Endothelial cell of umbilical vein (primary cell): ENCODE measurements around the gene PXK. TPM values are rescaled to one million over a fixed set of nuclear protein-coding genes. Genes with fewer than 3 reads are reported as not detected.

Experiments used
- BruUV-seq: library from RNA; stranded (reverse); fragments of 400-500 nt; replicated peaks from 2 replicates; lab custom pipeline; 2021; lab: Mats Ljungman, UMichigan
- CTCF ChIA-PET: fragments of 300-600, 350-600 bp; sonication (Branson Sonifier 250); formaldehyde crosslinking; loops from one replicate; lab custom pipeline; 2021; ENCODE audit warnings: antibody characterized with exemption, inconsistent platforms; lab: Charles Lee
- POLR2A ChIA-PET: fragments of 300-600, 350-600 bp; sonication (Branson Sonifier 250); formaldehyde crosslinking; loops from one replicate; lab custom pipeline; 2021; ENCODE audit warnings: antibody characterized with exemption, inconsistent platforms; lab: Charles Lee
- DNase-seq: peaks from one replicate; pipeline ENCODE4 v3.0.0-alpha.2; 2011; ENCODE audit warnings: low read depth, low spot score
- FAIRE-seq: peaks from 2 replicates; lab custom pipeline; 2011; peaks lifted over from hg19 to GRCh38; lab: Jason Lieb, UNC
- H2AFZ ChIP-seq: 2 replicates; pipeline ENCODE4 v1.6.0; 2012; ENCODE audit warnings: low read depth, low read length, control low read depth, inconsistent platforms
- H3K27ac ChIP-seq: 2 replicates; pipeline ENCODE4 v1.5.1; 2011; ENCODE audit warnings: low read depth, mild to moderate bottlenecking, control low read depth, low read length, moderate library complexity; ENCODE audit not compliant: insufficient read depth
- H3K27me3 ChIP-seq, 2 experiments: 2 replicates each; pipeline versions ENCODE4 v1.6.0 to v1.6.1; 2011; ENCODE audit warnings: low read length in 2 of 2, mixed read lengths in 1 of 2; ENCODE audit not compliant: control insufficient read depth in 2 of 2, insufficient read depth in 2 of 2
- H3K36me3 ChIP-seq, 2 experiments: 2 replicates in 1 of 2; 3 replicates in 1 of 2; pipeline ENCODE4 v1.5.1; 2011; ENCODE audit warnings: low read length in 2 of 2, mild to moderate bottlenecking in 1 of 2, moderate library complexity in 1 of 2; ENCODE audit not compliant: control insufficient read depth in 2 of 2, insufficient read depth in 2 of 2; ENCODE audit errors: extremely low read depth in 1 of 2
- H3K4me1 ChIP-seq: 3 replicates; pipeline ENCODE4 v1.5.1; 2011; ENCODE audit warnings: mild to moderate bottlenecking, low read length; ENCODE audit not compliant: control insufficient read depth, insufficient read depth; ENCODE audit errors: extremely low read depth
- H3K4me2 ChIP-seq: 2 replicates; pipeline ENCODE4 v1.6.1; 2011; ENCODE audit warnings: low read length, control low read depth, mixed read lengths; ENCODE audit not compliant: insufficient read depth
- H3K4me3 ChIP-seq, 3 experiments: fragments of 200-600 bp in 1 of 3; sonication (generic), shearing (Covaris generic) in 1 of 3; replicated peaks in 1 of 3; 2 replicates each; pipeline ENCODE4 v1.5.1; 2011 to 2016; ENCODE audit warnings: control low read depth in 3 of 3, low read length in 3 of 3, mild to moderate bottlenecking in 2 of 3, inconsistent platforms in 1 of 3, low read depth in 1 of 3, moderate library complexity in 1 of 3; ENCODE audit not compliant: insufficient read depth in 1 of 3
- H3K79me2 ChIP-seq: 2 replicates; pipeline ENCODE4 v1.6.0; 2012; ENCODE audit warnings: low read length, inconsistent platforms; ENCODE audit not compliant: control insufficient read depth, insufficient read depth
- H3K9ac ChIP-seq: replicated peaks from 2 replicates; pipeline ENCODE3; 2011; ENCODE audit warnings: low read length, control low read depth; ENCODE audit not compliant: insufficient read depth; ENCODE audit errors: extremely low read depth
- H3K9me1 ChIP-seq: replicated peaks from 3 replicates; pipeline ENCODE4 v1.6.0; 2011; ENCODE audit warnings: mild to moderate bottlenecking, low read length; ENCODE audit not compliant: control insufficient read depth, insufficient read depth; ENCODE audit errors: extremely low read depth
- H3K9me3 ChIP-seq: replicated peaks from 2 replicates; pipeline ENCODE4 v1.5.1; 2012; ENCODE audit warnings: low read length, inconsistent platforms; ENCODE audit not compliant: control insufficient read depth, insufficient read depth
- H4K20me1 ChIP-seq: replicated peaks from 2 replicates; pipeline ENCODE3; 2011; ENCODE audit warnings: mild to moderate bottlenecking, low read length; ENCODE audit not compliant: control insufficient read depth, insufficient read depth; ENCODE audit errors: extremely low read depth
- EZH2 ChIP-seq: IDR thresholded peaks from 2 replicates; pipeline ENCODE4 v1.6.1; 2012; ENCODE audit warnings: borderline replicate concordance, low read depth, mild to moderate bottlenecking, moderate library complexity, low read length, inconsistent platforms; ENCODE audit not compliant: severe bottlenecking
- FOS ChIP-seq: IDR thresholded peaks from 2 replicates; pipeline ENCODE4 v1.6.1; 2011; ENCODE audit warnings: mild to moderate bottlenecking, low read length, moderate library complexity, borderline replicate concordance; ENCODE audit not compliant: insufficient read depth
- GATA2 ChIP-seq: IDR thresholded peaks from 2 replicates; pipeline ENCODE4 v1.7.0; 2011; ENCODE audit warnings: low read depth, mild to moderate bottlenecking, moderate library complexity, mixed read lengths, low read length; ENCODE audit not compliant: insufficient read length, insufficient read depth
- JUN ChIP-seq: IDR thresholded peaks from 2 replicates; pipeline ENCODE4 v1.6.1; 2011; ENCODE audit warnings: borderline replicate concordance, low read depth; ENCODE audit not compliant: insufficient read length, insufficient read depth
- MYC ChIP-seq: IDR thresholded peaks from one replicate; pipeline ENCODE4 v1.6.1; 2011; ENCODE audit warnings: mild to moderate bottlenecking, low read depth, low read length
- POLR2A ChIP-seq: IDR thresholded peaks from 2 replicates; pipeline ENCODE4 v1.6.1; 2012; ENCODE audit warnings: low read depth, mild to moderate bottlenecking, control low read depth, low read length
- POLR2AphosphoS5 ChIP-seq: IDR thresholded peaks from 2 replicates; pipeline ENCODE4 v1.6.1; 2012; ENCODE audit warnings: low read depth, mild to moderate bottlenecking, control low read depth, low read length, moderate library complexity; ENCODE audit not compliant: insufficient read depth
- dilution Hi-C: fragments of 300-500 bp; cut with MboI; formaldehyde crosslinking; loops from one replicate; pipeline ENCODE4 v1.15.0; 2019; ENCODE audit warnings: low sequenced_read_pairs; ENCODE audit not compliant: extremely low pct_ligation_motif_present
- intact Hi-C: fragments of 100-400 bp; cut with micrococcal nuclease; formaldehyde crosslinking; loops from one replicate; pipeline ENCODE4 v1.10.0; 2022
- polyA plus RNA-seq, 4 experiments: library from polyadenylated mRNA; depleted of rRNA in 3 of 4; stranded (reverse) in 3 of 4; unstranded in 1 of 4; fragments of >200 nt; gene quantifications; 2 replicates each; pipeline versions ENCODE4 v1.2.1 to v1.2.3, GENCODE V29; 2011 to 2012; ENCODE audit warnings: missing spikeins in 1 of 4
- total RNA-seq: library from RNA; stranded (reverse); gene quantifications from 2 replicates; pipeline ENCODE4 v1.2.3, GENCODE V29; 2021
- TF ChIP-seq, protein P1 (sequence below), 2 donors: IDR thresholded peaks; 1 replicate in 1 of 2; 2 replicates in 1 of 2; pipeline ENCODE4 v1.5.1; 2011; ENCODE audit warnings: low read length in 2 of 2, mild to moderate bottlenecking in 2 of 2, moderate library complexity in 2 of 2, control low read depth in 1 of 2, inconsistent platforms in 1 of 2, low read depth in 1 of 2; ENCODE audit not compliant: insufficient read depth in 1 of 2; ENCODE audit errors: extremely low read depth in 1 of 2
- TF ChIP-seq, protein P2 (sequence below): IDR thresholded peaks from 2 replicates; pipeline ENCODE4 v1.6.1; 2011; ENCODE audit not compliant: insufficient read depth, insufficient read length

The PXK gene
- total and polyA plus RNA-seq, 2 donors (not counting 3 experiments of a cell fraction or from before 2014, with no cell fraction given) = 11.3 to 14.6 TPM

- Histone ChIP-seq H3K4me2 (no peak overlapping the region), H3K9ac (no peak overlapping the region), H3K79me2 (no peaks in the 10 kb centered on the region), H3K4me3 (no peak overlapping the region), H4K20me1 (no peaks in the 10 kb centered on the region), H3K4me1 (no peaks in the 10 kb centered on the region), H3K27ac (no peak overlapping the region), H3K27me3 (peaks cover 6 to 12% of the 10 kb centered on the region in 2 experiments), H3K36me3 (no peaks in the 10 kb centered on the region), H3K9me1 (no peaks in the 10 kb centered on the region), H3K9me3 (no peaks in the 10 kb centered on the region), H2AFZ (no peak overlapping the region)
- POLR2A ChIA-PET = no interaction called here
- FAIRE-seq = no peak
- CTCF ChIA-PET = no interaction called here
- DNase-seq = no peak
- BruUV-seq = no TSS peak
- dilution Hi-C loops (no loop called here), intact Hi-C loops (no loop called here)
- TF ChIP-seq, protein P1, sequence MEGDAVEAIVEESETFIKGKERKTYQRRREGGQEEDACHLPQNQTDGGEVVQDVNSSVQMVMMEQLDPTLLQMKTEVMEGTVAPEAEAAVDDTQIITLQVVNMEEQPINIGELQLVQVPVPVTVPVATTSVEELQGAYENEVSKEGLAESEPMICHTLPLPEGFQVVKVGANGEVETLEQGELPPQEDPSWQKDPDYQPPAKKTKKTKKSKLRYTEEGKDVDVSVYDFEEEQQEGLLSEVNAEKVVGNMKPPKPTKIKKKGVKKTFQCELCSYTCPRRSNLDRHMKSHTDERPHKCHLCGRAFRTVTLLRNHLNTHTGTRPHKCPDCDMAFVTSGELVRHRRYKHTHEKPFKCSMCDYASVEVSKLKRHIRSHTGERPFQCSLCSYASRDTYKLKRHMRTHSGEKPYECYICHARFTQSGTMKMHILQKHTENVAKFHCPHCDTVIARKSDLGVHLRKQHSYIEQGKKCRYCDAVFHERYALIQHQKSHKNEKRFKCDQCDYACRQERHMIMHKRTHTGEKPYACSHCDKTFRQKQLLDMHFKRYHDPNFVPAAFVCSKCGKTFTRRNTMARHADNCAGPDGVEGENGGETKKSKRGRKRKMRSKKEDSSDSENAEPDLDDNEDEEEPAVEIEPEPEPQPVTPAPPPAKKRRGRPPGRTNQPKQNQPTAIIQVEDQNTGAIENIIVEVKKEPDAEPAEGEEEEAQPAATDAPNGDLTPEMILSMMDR (IDR thresholded peaks at IDR 0.05; ENCODE audit: extremely low read depth in 1 of 2, insufficient read depth in 1 of 2, low read depth in 1 of 2, low read length in 2 of 2) = no peak
- TF ChIP-seq MYC (no peak), POLR2A (no peak), FOS (no peak), EZH2 (no peak), GATA2 (no peak), JUN (no peak), POLR2AphosphoS5 (no peak)
- TF ChIP-seq, protein P2, sequence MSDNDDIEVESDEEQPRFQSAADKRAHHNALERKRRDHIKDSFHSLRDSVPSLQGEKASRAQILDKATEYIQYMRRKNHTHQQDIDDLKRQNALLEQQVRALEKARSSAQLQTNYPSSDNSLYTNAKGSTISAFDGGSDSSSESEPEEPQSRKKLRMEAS = no peak
Observed at GRCh38 chr3:58441514-58442450, 109.1 kb downstream of the PXK start.
